Ishikawa (cell line): ENCODE results near the gene AMH.

ENCODE experiments used
- CEBPB ChIP-seq: IDR thresholded peaks from 2 replicates; pipeline ENCODE4 v1.6.1; 2012
- CREB1 ChIP-seq: IDR thresholded peaks from 2 replicates; pipeline ENCODE4 v1.6.1; 2012; ENCODE audit warnings: low read depth
- EGR1 ChIP-seq: IDR thresholded peaks from 2 replicates; pipeline ENCODE4 v1.6.1; 2012
- EP300 ChIP-seq: IDR thresholded peaks from 2 replicates; pipeline ENCODE4 v1.6.1; 2012; ENCODE audit warnings: borderline replicate concordance
- FOXM1 ChIP-seq: IDR thresholded peaks from 2 replicates; pipeline ENCODE4 v1.6.1; 2012; ENCODE audit warnings: low read depth, borderline replicate concordance
- NFIC ChIP-seq: IDR thresholded peaks from 2 replicates; pipeline ENCODE4 v1.6.1; 2012
- RAD21 ChIP-seq: IDR thresholded peaks from 2 replicates; pipeline ENCODE4 v1.6.1; 2012; ENCODE audit warnings: low read depth
- TAF1 ChIP-seq: IDR thresholded peaks from 2 replicates; pipeline ENCODE4 v1.6.1; 2012; ENCODE audit warnings: low read depth, mild to moderate bottlenecking
- TCF12 ChIP-seq: IDR thresholded peaks from 2 replicates; pipeline ENCODE4 v1.6.1; 2012; ENCODE audit warnings: low read depth
- TEAD4 ChIP-seq: IDR thresholded peaks from 2 replicates; pipeline ENCODE4 v1.6.1; 2012
- YY1 ChIP-seq: IDR thresholded peaks from 2 replicates; pipeline ENCODE4 v1.6.1; 2012; ENCODE audit warnings: low read depth
- ZBTB7A ChIP-seq: IDR thresholded peaks from 2 replicates; pipeline ENCODE4 v1.6.1; 2012; ENCODE audit warnings: low read depth
- TF ChIP-seq, protein P1 (sequence below): IDR thresholded peaks from 2 replicates; pipeline ENCODE4 v1.6.1; 2012; ENCODE audit warnings: low read depth, mild to moderate bottlenecking
- TF ChIP-seq, protein P2 (sequence below): IDR thresholded peaks from 2 replicates; pipeline ENCODE4 v1.6.1; 2012
- TF ChIP-seq, protein P3 (sequence below): IDR thresholded peaks from 2 replicates; pipeline ENCODE4 v1.6.1; 2012

Gene AMH

DNA sequence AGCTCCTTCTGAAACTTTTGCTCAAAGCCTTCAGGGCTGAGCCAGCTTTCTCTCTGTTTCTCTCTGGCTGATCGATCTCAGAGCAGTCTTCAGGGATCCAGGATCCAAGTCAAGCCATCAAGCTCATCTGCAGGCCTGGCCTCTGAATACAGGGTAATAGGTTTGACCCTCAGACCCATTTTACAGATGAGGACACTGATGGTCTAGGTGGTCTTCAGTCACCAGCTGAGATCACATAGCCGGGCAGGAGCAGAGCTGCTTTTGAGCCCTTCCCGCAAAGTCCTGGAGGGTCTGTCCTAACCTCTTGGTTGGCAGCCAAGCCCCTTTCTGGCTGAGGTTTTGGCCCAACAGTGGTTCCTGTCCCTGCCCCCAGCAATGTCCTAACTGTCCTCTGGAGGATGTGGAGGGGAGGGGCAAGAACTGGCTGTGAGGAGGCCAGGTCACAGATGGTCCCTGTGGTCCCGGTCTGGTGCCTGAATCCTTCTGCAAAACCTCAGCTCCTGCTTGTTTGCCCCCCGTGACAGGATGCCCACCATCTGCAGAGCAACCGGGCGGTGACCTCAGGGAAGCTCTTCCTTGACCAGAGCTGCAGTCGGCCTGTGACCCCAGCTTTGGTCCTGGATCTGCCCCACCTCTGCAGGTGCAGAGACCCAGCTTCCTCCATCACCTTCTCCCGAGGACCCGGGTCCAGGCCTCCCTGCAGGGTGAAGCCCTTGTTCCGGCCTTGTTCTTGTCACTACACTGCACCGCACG lies 38.6 kb downstream of the AMH start:
- no peak for TF ChIP-seq YY1
- no peak for TF ChIP-seq FOXM1
- TF ChIP-seq, protein P1, sequence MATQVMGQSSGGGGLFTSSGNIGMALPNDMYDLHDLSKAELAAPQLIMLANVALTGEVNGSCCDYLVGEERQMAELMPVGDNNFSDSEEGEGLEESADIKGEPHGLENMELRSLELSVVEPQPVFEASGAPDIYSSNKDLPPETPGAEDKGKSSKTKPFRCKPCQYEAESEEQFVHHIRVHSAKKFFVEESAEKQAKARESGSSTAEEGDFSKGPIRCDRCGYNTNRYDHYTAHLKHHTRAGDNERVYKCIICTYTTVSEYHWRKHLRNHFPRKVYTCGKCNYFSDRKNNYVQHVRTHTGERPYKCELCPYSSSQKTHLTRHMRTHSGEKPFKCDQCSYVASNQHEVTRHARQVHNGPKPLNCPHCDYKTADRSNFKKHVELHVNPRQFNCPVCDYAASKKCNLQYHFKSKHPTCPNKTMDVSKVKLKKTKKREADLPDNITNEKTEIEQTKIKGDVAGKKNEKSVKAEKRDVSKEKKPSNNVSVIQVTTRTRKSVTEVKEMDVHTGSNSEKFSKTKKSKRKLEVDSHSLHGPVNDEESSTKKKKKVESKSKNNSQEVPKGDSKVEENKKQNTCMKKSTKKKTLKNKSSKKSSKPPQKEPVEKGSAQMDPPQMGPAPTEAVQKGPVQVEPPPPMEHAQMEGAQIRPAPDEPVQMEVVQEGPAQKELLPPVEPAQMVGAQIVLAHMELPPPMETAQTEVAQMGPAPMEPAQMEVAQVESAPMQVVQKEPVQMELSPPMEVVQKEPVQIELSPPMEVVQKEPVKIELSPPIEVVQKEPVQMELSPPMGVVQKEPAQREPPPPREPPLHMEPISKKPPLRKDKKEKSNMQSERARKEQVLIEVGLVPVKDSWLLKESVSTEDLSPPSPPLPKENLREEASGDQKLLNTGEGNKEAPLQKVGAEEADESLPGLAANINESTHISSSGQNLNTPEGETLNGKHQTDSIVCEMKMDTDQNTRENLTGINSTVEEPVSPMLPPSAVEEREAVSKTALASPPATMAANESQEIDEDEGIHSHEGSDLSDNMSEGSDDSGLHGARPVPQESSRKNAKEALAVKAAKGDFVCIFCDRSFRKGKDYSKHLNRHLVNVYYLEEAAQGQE: no peak
- TF ChIP-seq TEAD4: no peak
- TF ChIP-seq CREB1: no peak
- no peak for TF ChIP-seq NFIC
- TF ChIP-seq TAF1: no peak
- no peak for TF ChIP-seq ZBTB7A
- TF ChIP-seq EGR1: no peak
- TF ChIP-seq CEBPB: no peak
- TF ChIP-seq, protein P2, sequence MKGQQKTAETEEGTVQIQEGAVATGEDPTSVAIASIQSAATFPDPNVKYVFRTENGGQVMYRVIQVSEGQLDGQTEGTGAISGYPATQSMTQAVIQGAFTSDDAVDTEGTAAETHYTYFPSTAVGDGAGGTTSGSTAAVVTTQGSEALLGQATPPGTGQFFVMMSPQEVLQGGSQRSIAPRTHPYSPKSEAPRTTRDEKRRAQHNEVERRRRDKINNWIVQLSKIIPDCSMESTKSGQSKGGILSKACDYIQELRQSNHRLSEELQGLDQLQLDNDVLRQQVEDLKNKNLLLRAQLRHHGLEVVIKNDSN: no peak
- TF ChIP-seq, protein P3, sequence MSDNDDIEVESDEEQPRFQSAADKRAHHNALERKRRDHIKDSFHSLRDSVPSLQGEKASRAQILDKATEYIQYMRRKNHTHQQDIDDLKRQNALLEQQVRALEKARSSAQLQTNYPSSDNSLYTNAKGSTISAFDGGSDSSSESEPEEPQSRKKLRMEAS: no peak
- no peak for TF ChIP-seq RAD21

DNA sequence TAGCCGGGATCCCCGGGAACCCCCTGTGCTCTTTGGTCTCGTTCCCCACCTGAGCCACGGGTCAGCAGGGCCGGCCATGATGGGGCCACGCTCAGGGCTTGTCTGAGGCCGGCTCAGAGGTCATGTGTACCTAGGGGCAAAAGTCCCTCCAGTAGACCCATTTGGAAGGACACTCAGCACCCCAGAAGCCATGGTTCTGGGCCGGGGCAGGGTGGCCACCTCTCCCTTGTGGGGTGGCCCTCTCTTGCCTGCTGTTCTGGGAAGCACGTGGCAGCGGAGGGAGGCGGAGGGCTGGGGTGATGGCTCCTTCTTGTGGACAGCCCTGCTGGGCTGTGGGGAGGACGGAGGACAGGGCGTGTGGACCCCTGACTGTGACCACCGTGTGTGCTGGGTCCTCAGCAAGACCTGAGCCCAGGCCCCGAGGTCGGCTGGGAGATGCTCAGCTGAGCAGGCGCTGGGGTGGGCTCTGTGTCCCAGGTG lies 39.3 kb downstream of the AMH start:
- TF ChIP-seq ZBTB7A (no peak), TAF1 (no peak), TCF12 (no peak), YY1 (no peak), EP300 (no peak), CEBPB (no peak)
- TF ChIP-seq, protein P2: no peak
- TF ChIP-seq, protein P3: no peak
- TF ChIP-seq, protein P1: no peak

DNA sequence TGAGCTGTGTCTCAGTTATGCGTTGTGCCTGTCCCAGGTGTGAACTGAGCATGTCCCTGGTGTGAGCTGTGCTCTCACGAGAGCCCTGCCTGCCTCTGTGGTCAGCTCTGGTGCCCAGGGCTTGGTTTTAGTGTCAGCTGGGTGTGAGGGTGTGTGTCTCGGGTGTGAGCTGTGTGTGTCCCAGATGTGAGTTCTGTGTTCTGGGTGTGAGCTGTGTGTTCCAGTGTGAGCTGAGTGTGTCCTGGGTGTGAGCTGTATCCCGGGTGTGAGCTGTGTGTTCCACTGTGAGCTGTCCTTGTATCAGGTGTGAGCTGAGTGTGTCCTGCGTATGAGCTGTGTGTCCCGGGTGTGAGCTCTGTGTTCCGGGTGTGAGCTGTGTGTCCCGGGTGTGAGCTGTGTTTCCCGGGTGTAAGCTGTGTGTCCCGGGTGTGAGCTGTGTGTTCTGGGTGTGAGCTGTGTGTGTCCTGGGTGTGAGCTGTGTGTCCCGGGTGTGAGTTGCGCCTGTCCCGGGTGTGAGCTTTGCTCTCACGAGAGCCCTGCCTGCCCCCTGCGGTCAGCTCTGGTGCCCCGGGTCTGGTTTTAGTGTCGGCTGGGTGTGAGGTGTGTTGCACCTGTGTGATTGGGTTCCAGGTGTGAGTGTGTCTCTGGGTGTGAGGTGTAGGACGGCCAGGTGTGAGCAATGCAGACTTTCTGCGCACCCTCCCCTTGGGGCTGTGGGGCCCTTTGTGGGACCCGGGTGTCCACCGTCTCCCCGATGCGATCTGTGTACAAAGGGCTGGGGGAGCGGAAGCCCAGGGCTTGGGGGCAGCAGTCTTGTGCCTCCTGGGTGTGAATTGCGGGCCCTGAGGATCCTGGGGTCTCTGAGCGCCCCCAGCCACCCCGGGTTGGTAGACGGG lies 39.9 kb downstream of the AMH start:
- TF ChIP-seq TAF1 (no peak), EP300 (no peak), FOXM1 (no peak), NFIC (no peak)
- TF ChIP-seq, protein P1: no peak
- TF ChIP-seq, protein P3: no peak
- TF ChIP-seq, protein P2: no peak
